Measurements from ENCODE around the gene RHBDL1.

Gene RHBDL1

DNA sequence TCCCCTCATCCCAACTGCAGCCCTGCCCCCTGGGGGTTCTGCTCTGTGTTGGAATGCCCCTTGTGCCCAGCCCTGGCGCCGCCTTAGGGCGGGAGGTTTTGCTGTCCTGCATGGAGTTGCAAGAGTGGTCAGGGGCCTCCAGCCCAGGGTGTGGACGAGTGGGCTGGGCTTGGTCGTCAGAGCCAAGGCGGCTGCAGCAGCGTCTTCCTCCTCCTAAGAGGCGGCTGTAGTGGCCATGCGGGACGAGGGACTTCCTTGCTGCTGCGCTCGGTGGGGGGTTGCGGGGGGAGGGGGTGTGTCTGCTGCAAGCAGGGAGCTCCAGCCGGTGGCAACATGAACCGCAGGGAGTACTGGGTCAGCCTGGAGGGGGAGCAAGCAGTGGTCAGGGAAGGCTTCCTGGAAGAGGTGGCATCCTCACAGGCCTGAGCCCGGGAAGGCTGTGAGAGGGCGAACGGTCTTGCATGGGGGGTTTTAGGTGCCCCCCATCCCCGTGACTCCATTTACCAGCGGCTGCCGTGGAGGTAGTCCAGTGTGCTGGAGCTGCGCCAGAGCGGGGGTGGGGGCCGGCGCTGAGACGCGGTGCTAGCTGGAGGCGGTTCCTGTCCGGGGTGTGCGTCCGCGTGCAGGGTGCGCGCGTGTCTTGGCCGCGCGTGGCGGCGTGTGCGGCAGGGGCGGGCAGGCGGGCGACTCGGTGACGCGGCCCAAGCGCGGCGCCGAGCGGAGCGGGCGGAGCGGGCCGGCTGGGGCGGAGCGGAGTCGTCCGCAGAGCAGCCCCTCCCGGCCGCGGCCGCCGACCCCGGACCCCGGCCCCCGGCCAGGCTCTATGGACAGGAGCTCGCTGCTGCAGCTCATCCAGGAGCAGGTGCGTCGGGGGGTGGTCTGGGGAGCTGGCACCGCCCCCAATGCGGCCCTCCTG lies at the start of gene RHBDL1:
Gene RHBDL1 (plus strand): TSS at position 704 of the 916 bp plus-strand sequence. CDS start 120 bp downstream, at position 824.
- peaks cover 34% of the 10 kb centered on the region for H3K36me3 Mint-ChIP-seq
- H3K9me3 Mint-ChIP-seq, result no peaks in the 10 kb centered on the region
- ATAC-seq, result no peak
- H3K27ac Mint-ChIP-seq, result no peak within 1 kb of the TSS
- H3K27me3 Mint-ChIP-seq, result peaks cover 13% of the 10 kb centered on the region
- H3K4me1 Mint-ChIP-seq, result peaks cover 27% of the 10 kb centered on the region
- peak within 1 kb of the TSS; percentile 58 for H3K4me3 Mint-ChIP-seq

DNA sequence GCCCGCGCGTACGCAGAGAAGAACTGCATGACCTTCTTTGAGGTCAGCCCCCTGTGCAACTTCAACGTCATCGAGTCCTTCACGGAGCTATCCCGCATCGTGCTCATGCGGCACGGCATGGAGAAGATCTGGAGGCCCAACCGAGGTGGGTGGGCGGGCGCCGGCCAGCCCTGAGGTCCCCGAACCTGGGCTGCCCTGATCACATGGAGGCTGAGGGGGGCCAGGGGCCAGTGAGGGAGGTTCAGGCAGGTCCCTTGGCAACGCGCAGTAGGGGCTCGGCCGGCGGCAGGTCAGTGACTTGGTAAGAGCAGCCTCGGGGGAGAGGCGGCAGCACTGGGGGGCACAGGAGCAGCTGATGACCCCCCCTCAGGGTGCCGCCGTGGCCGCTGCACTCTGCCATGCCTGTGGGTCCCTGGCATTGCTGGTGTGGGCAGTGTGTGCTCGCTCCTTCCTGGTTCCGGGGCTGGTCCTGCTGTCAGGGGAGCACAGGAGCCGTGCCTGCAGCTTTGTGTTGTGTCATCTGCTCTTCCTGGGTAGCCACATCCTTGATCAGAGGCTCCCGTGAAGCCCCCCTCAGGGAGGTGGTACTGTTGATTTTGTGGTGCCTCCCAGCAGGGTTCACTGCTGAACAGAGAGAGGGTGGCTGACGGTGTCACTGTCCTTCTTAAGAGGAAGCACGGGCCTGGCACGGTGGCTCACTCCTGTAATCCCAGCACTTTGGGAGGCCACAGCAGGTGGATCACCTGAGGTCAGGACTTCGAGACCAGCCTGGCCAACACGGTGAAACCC lies 49.3 kb upstream of the RHBDL1 start:
- H3K27me3 Mint-ChIP-seq, result no peaks in the 10 kb centered on the region
- H3K27ac Mint-ChIP-seq, result no peak overlapping the region
- H3K36me3 Mint-ChIP-seq, result peaks cover 23% of the 10 kb centered on the region
- H3K9me3 Mint-ChIP-seq, result no peaks in the 10 kb centered on the region
- H3K4me3 Mint-ChIP-seq, result no peak overlapping the region
- ATAC-seq, result no peak
- H3K4me1 Mint-ChIP-seq, result no peaks in the 10 kb centered on the region

DNA sequence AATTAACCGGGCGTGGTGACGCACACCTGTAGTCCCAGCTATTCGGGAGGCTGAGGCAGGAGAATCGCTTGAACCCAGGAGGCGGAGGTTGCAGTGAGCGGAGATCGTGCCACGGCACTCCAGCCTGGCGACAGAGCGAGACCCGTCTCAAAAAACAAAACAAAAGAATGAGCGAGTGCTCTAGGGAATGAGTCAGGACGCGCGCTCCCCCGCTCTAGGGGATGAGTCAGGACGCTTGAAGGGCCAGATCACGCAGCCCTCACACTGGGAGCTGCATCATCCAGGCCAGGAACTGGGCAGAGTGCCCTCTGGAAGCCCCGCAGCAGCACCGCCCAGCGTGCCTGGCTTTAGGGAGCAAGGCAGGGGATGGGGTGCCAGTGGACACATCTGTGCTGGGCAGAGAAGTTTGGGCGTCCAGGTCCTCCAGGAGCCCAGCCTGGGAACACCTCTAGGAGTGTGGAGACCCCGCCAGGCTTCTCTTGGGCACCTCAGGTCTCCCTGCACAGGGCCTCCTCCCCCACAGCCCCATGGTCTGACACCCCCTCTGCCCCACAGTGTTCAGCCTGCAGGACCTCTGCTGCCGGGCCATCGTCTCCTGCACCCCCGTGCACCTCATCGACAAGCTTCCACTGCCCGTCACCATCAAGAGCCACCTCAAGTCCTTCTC lies 48.6 kb upstream of the RHBDL1 start:
- no peak overlapping the region for H3K27ac Mint-ChIP-seq
- H3K9me3 Mint-ChIP-seq, result no peaks in the 10 kb centered on the region
- ATAC-seq, result no peak

GRCh38 chr16:627454-628239 lies 47.8 kb upstream of the RHBDL1 start:
- H3K4me3 Mint-ChIP-seq, result no peak overlapping the region
- no peak for ATAC-seq
- H3K27me3 Mint-ChIP-seq, result no peaks in the 10 kb centered on the region
- no peak overlapping the region for H3K27ac Mint-ChIP-seq
- peaks cover 23% of the 10 kb centered on the region for H3K36me3 Mint-ChIP-seq
- no peaks in the 10 kb centered on the region for H3K9me3 Mint-ChIP-seq
- H3K4me1 Mint-ChIP-seq, result peaks cover 6% of the 10 kb centered on the region

More for the DNA sequence above, 48.6 kb upstream of the RHBDL1 start:
- Mint-ChIP-seq H3K27me3 (no peaks in the 10 kb centered on the region), H3K4me1 (peaks cover 6% of the 10 kb centered on the region), H3K4me3 (no peak overlapping the region), H3K36me3 (peaks cover 23% of the 10 kb centered on the region)

GRCh38 chr16:628321-629061 lies 47.0 kb upstream of the RHBDL1 start:
- no peak for ATAC-seq
- Mint-ChIP-seq H3K27ac (no peak overlapping the region), H3K4me3 (no peak overlapping the region), H3K9me3 (no peaks in the 10 kb centered on the region), H3K36me3 (peaks cover 23% of the 10 kb centered on the region), H3K27me3 (no peaks in the 10 kb centered on the region), H3K4me1 (peaks cover 6% of the 10 kb centered on the region)

- peaks cover 8% of the 10 kb centered on the region for H3K4me1 Mint-ChIP-seq
- peaks cover 23% of the 10 kb centered on the region for H3K36me3 Mint-ChIP-seq
- H3K27me3 Mint-ChIP-seq, result no peaks in the 10 kb centered on the region
- H3K4me3 Mint-ChIP-seq, result no peak overlapping the region
- H3K9me3 Mint-ChIP-seq, result no peaks in the 10 kb centered on the region
- no peak overlapping the region for H3K27ac Mint-ChIP-seq
- no peak for ATAC-seq
Observed at GRCh38 chr16:629185-629832, 46.2 kb upstream of the RHBDL1 start.

DNA sequence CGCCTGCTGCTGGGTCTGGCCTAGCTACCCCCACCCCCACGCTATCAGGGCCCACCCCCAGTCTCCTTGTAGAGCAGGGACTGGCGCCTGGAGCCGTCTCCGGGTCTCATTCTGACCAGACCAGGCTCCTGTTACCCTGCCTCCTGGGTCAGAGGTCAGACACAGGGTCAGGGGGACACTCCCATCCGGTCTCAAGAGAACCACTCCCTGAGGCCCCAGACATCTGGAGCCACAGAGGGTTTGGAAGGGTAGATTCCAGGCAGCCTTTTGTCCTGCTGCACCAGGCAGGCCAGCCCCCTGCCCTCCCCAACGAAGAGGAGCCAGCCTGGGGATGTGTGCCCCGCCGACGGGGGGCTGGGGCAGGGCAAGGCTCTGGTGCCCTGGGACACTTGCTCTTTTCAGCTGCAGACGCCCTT lies 45.6 kb upstream of the RHBDL1 start:
- Mint-ChIP-seq H3K4me3 (no peak overlapping the region), H3K9me3 (no peaks in the 10 kb centered on the region), H3K36me3 (peaks cover 23% of the 10 kb centered on the region), H3K27me3 (no peaks in the 10 kb centered on the region), H3K4me1 (peaks cover 14% of the 10 kb centered on the region), H3K27ac (no peak overlapping the region)
- ATAC-seq, result no peak

GRCh38 chr16:630249-630814 lies 45.1 kb upstream of the RHBDL1 start:
- H3K9me3 Mint-ChIP-seq, result no peaks in the 10 kb centered on the region
- peaks cover 17% of the 10 kb centered on the region for H3K4me1 Mint-ChIP-seq
- no peak overlapping the region for H3K4me3 Mint-ChIP-seq
- no peak for ATAC-seq
- H3K27me3 Mint-ChIP-seq, result no peaks in the 10 kb centered on the region
- no peak overlapping the region for H3K27ac Mint-ChIP-seq
- peaks cover 23% of the 10 kb centered on the region for H3K36me3 Mint-ChIP-seq

DNA sequence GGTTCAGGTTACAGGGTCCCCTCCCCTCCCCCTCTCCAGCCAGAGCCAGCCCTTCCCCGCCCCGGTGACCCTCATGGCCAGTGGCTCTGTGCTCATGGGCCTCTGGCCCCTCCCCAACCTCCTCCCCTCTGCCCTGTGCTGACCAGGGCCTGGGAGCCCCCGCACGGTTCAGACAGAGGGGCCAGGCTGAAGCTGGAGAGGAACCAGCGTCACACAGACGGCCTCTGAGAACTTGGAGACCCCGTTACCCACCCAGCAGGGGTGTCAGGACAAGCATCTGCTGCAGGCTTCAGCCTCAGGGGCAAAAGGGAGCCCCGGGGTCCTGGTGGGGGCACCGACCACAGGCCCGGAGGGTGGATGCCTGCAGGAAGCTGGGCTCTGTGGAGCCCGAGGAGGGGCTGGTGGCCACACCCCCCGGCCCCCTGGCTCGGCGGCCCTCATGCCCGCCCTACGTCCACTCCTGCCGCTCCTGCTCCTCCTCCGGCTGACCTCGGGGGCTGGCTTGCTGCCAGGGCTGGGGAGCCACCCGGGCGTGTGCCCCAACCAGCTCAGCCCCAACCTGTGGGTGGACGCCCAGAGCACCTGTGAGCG lies 44.6 kb upstream of the RHBDL1 start, which contains the start of gene WFIKKN1:
Gene WFIKKN1 (plus strand): TSS at position 171 of the 591 bp plus-strand sequence. CDS start 269 bp downstream, at position 440.
- H3K27me3 Mint-ChIP-seq, result no peaks in the 10 kb centered on the region
- H3K4me3 Mint-ChIP-seq, result no peak within 1 kb of the TSS
- no peak for ATAC-seq
- H3K36me3 Mint-ChIP-seq, result peaks cover 20% of the 10 kb centered on the region
- no peaks in the 10 kb centered on the region for H3K9me3 Mint-ChIP-seq
- peaks cover 17% of the 10 kb centered on the region for H3K4me1 Mint-ChIP-seq
- no peak within 1 kb of the TSS for H3K27ac Mint-ChIP-seq

GRCh38 chr16:631808-632358 lies 43.6 kb upstream of the RHBDL1 start:
- no peak for ATAC-seq
- no peak overlapping the region for H3K27ac Mint-ChIP-seq
- H3K4me1 Mint-ChIP-seq, result peaks cover 24% of the 10 kb centered on the region
- peaks cover 11% of the 10 kb centered on the region for H3K36me3 Mint-ChIP-seq
- no peaks in the 10 kb centered on the region for H3K27me3 Mint-ChIP-seq
- no peak overlapping the region for H3K4me3 Mint-ChIP-seq
- no peaks in the 10 kb centered on the region for H3K9me3 Mint-ChIP-seq

GRCh38 chr16:632486-633335 lies 42.8 kb upstream of the RHBDL1 start:
- Mint-ChIP-seq H3K27me3 (no peaks in the 10 kb centered on the region), H3K4me3 (no peak overlapping the region), H3K4me1 (peaks cover 28% of the 10 kb centered on the region), H3K36me3 (peaks cover 3% of the 10 kb centered on the region), H3K27ac (no peak overlapping the region), H3K9me3 (no peaks in the 10 kb centered on the region)
- no peak for ATAC-seq

Data from stimulated activated memory B cell treated with anti-CD40 and anti-IgM and Interleukin-4, amounts not matched to agents 10 μg/mL and 1 μg/mL and 100 μg/mL, for 72 hours (primary cell).